ENCODE data around the gene RAPGEF1. TPM values are rescaled to one million over a fixed set of nuclear protein-coding genes. Genes with fewer than 3 reads are reported as not detected.

RAPGEF1 gene
- total and polyA plus RNA-seq, 2 donors (not counting 3 experiments of a cell fraction or from before 2014, with no cell fraction given) = 50.0 to 124 TPM

DNA sequence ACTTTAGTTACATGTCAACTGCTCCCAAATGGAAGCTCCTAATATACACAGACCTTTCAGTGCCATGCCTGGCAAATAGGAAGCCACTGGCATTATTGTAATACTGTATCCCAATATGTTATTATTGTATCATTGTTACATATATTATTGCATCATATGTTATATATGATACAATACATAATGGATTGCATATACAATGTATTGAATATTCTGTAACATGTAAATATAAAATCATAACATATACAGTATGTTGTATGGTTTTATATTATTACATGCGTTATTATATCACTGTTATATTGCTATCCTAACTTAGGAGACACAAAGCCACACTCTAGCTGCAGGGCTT is 38.5 kb downstream of the RAPGEF1 start:
- Histone ChIP-seq H3K79me2 (ENCODE audit: control insufficient read depth, insufficient read depth, low read length) (peaks cover 98% of the 10 kb centered on the region), H3K9me1 (replicated peaks; ENCODE audit: control insufficient read depth, extremely low read depth, insufficient read depth, low read length) (peaks cover 3% of the 10 kb centered on the region), H3K9ac (replicated peaks; ENCODE audit: extremely low read depth, insufficient read depth, low read length) (no peak overlapping the region), H3K27ac (ENCODE audit: insufficient read depth, low read depth, low read length) (no peak overlapping the region), H3K4me1 (ENCODE audit: control insufficient read depth, extremely low read depth, insufficient read depth, low read length) (peaks cover 14% of the 10 kb centered on the region), H3K9me3 (replicated peaks; ENCODE audit: control insufficient read depth, insufficient read depth, low read length) (no peaks in the 10 kb centered on the region), H3K36me3 (ENCODE audit: control insufficient read depth in 2 of 2, extremely low read depth in 1 of 2, insufficient read depth in 2 of 2, low read length in 2 of 2) (peaks cover 0 to 2% of the 10 kb centered on the region in 2 experiments), H2AFZ (ENCODE audit: low read depth, low read length) (no peak overlapping the region), H3K4me2 (ENCODE audit: insufficient read depth, low read length) (no peak overlapping the region), H3K4me3 (replicated peaks in 1 of 3; ENCODE audit: insufficient read depth in 1 of 3, low read depth in 1 of 3, low read length in 3 of 3) (no peak overlapping the region), H4K20me1 (replicated peaks; ENCODE audit: control insufficient read depth, extremely low read depth, insufficient read depth, low read length) (no peaks in the 10 kb centered on the region), H3K27me3 (ENCODE audit: control insufficient read depth in 2 of 2, insufficient read depth in 2 of 2, low read length in 2 of 2) (no peaks in the 10 kb centered on the region)
- no peak for FAIRE-seq
- TF ChIP-seq JUN (IDR thresholded peaks at IDR 0.05; ENCODE audit: borderline replicate concordance, insufficient read depth, insufficient read length, low read depth) (no peak), POLR2AphosphoS5 (IDR thresholded peaks at IDR 0.05; ENCODE audit: insufficient read depth, low read depth, low read length) (no peak), GATA2 (IDR thresholded peaks at IDR 0.05; ENCODE audit: insufficient read depth, insufficient read length, low read depth, low read length) (no peak), POLR2A (IDR thresholded peaks at IDR 0.05; ENCODE audit: low read depth, low read length) (no peak), MYC (IDR thresholded peaks at IDR 0.05; ENCODE audit: low read depth, low read length) (no peak), EZH2 (IDR thresholded peaks at IDR 0.05; ENCODE audit: borderline replicate concordance, low read depth, low read length, severe bottlenecking) (no peak), FOS (IDR thresholded peaks at IDR 0.05; ENCODE audit: borderline replicate concordance, insufficient read depth, low read length) (no peak)
- TF ChIP-seq, protein P1, sequence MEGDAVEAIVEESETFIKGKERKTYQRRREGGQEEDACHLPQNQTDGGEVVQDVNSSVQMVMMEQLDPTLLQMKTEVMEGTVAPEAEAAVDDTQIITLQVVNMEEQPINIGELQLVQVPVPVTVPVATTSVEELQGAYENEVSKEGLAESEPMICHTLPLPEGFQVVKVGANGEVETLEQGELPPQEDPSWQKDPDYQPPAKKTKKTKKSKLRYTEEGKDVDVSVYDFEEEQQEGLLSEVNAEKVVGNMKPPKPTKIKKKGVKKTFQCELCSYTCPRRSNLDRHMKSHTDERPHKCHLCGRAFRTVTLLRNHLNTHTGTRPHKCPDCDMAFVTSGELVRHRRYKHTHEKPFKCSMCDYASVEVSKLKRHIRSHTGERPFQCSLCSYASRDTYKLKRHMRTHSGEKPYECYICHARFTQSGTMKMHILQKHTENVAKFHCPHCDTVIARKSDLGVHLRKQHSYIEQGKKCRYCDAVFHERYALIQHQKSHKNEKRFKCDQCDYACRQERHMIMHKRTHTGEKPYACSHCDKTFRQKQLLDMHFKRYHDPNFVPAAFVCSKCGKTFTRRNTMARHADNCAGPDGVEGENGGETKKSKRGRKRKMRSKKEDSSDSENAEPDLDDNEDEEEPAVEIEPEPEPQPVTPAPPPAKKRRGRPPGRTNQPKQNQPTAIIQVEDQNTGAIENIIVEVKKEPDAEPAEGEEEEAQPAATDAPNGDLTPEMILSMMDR (IDR thresholded peaks at IDR 0.05; ENCODE audit: extremely low read depth in 1 of 2, insufficient read depth in 1 of 2, low read depth in 1 of 2, low read length in 2 of 2) = no peak
- TF ChIP-seq, protein P2, sequence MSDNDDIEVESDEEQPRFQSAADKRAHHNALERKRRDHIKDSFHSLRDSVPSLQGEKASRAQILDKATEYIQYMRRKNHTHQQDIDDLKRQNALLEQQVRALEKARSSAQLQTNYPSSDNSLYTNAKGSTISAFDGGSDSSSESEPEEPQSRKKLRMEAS (IDR thresholded peaks at IDR 0.05; ENCODE audit: insufficient read depth, insufficient read length) = no peak
- no TSS peak for BruUV-seq (replicated peaks)
- ChIA-PET POLR2A (no interaction called here), CTCF (no interaction called here)
- dilution Hi-C loops (cut with MboI; ENCODE audit: extremely low pct_ligation_motif_present, low sequenced_read_pairs) (no loop called here), intact Hi-C loops (cut with micrococcal nuclease) (no loop called here)
- DNase-seq (ENCODE audit: low read depth, low spot score) = no peak
